Measurements from ENCODE around the gene DPP7. TPM values are rescaled to one million over a fixed set of nuclear protein-coding genes. Genes with fewer than 3 reads are reported as not detected.

DPP7 gene
- total and polyA plus RNA-seq, 12 donors: 91.4 to 677 (median 125) TPM

DNA sequence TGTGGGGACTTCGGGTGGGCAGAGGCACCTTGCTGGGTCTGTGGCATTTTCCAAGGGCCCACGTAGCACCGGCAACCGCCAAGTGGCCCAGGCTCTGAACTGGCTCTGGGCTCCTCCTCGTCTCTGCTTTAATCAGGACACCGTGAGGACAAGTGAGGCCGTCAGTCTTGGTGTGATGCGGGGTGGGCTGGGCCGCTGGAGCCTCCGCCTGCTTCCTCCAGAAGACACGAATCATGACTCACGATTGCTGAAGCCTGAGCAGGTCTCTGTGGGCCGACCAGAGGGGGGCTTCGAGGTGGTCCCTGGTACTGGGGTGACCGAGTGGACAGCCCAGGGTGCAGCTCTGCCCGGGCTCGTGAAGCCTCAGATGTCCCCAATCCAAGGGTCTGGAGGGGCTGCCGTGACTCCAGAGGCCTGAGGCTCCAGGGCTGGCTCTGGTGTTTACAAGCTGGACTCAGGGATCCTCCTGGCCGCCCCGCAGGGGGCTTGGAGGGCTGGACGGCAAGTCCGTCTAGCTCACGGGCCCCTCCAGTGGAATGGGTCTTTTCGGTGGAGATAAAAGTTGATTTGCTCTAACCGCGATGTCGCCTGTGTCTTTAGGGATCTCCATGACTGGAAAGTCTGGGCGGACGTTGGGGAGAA, 5.8 kb downstream of the DPP7 start:
- H3K27me3 ChIP-seq: no peaks in the 10 kb centered on the region
- intact Hi-C loops (cut with DNase I): no loop called here
- ATAC-seq: no peak
- no peak for DNase-seq
- TF ChIP-seq, protein P1, sequence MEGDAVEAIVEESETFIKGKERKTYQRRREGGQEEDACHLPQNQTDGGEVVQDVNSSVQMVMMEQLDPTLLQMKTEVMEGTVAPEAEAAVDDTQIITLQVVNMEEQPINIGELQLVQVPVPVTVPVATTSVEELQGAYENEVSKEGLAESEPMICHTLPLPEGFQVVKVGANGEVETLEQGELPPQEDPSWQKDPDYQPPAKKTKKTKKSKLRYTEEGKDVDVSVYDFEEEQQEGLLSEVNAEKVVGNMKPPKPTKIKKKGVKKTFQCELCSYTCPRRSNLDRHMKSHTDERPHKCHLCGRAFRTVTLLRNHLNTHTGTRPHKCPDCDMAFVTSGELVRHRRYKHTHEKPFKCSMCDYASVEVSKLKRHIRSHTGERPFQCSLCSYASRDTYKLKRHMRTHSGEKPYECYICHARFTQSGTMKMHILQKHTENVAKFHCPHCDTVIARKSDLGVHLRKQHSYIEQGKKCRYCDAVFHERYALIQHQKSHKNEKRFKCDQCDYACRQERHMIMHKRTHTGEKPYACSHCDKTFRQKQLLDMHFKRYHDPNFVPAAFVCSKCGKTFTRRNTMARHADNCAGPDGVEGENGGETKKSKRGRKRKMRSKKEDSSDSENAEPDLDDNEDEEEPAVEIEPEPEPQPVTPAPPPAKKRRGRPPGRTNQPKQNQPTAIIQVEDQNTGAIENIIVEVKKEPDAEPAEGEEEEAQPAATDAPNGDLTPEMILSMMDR (IDR thresholded peaks at IDR 0.05): no peak
- no peak overlapping the region for H3K4me3 ChIP-seq
- WGBS, 2 donors: 90 to 91% methylated on average over 29 of the region's 29 CpGs
- no peak overlapping the region for H3K27ac ChIP-seq
- H3K4me1 ChIP-seq: peaks cover 0 to 8% (median 0%) of the 10 kb centered on the region in 9 donors
- no peaks in the 10 kb centered on the region for H3K9me3 ChIP-seq
- peaks cover 0 to 94% (median 56%) of the 10 kb centered on the region in 9 donors for H3K36me3 ChIP-seq

GRCh38 chr9:137107982-137108381, 6.6 kb downstream of the DPP7 start:
- H3K4me3 ChIP-seq: no peak overlapping the region
- 95 to 97% methylated on average over 17 of the region's 17 CpGs for WGBS, 2 donors
- ATAC-seq (no peak), DNase-seq (no peak)
- peaks cover 0 to 98% (median 61%) of the 10 kb centered on the region in 9 donors for H3K36me3 ChIP-seq
- intact Hi-C loops (cut with DNase I): no loop called here
- H3K4me1 ChIP-seq: peaks cover 0 to under 1% (median 0%) of the 10 kb centered on the region in 9 donors
- no peaks in the 10 kb centered on the region for H3K27me3 ChIP-seq
- TF ChIP-seq, protein P1 (IDR thresholded peaks at IDR 0.05): no peak
- no peak overlapping the region for H3K27ac ChIP-seq
- no peaks in the 10 kb centered on the region for H3K9me3 ChIP-seq

GRCh38 chr9:137107312-137107921, 7.1 kb downstream of the DPP7 start:
- Histone ChIP-seq H3K36me3 (peaks cover 0 to 97% (median 57%) of the 10 kb centered on the region in 9 donors), H3K27ac (no peak overlapping the region), H3K9me3 (no peaks in the 10 kb centered on the region), H3K4me3 (no peak overlapping the region), H3K4me1 (no peaks in the 10 kb centered on the region), H3K27me3 (no peaks in the 10 kb centered on the region)
- TF ChIP-seq, protein P1 (IDR thresholded peaks at IDR 0.05): no peak
- intact Hi-C loops (cut with DNase I): no loop called here
- ATAC-seq (no peak), DNase-seq (no peak)
- WGBS, 2 donors: 95% methylated on average over 27 of the region's 27 CpGs

DNA sequence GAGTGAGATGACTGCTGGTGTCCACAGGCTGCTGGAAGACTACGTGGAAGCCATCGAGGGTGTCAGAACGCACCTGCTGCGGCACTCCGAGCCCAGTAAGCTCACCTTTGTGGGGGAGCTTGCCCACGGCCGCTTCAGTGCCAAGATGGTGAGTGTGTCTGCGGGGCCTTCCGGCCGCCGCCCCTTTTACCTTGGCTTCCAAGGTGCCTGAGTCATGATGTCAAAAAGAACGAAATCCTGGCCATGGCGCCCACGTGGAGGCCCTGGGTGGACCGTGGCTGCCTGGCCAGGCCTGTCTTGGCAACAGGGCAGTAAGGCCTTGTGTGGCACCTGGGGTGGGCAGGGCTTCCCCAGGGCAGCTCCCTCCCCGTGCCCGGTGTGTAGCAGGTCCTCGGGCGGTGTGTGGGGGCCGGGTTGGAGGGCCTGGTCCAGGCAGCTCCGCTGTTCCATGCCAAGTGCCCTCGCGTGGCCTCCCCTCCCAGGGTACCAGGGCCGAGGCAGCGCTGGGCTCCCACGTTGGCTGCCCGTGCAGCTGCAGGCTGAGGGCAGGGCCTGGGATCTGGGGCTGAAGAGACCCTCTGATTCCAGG, 7.8 kb downstream of the DPP7 start:
- H3K36me3 ChIP-seq: peaks cover 0 to 95% (median 52%) of the 10 kb centered on the region in 9 donors
- H3K27ac ChIP-seq: no peak overlapping the region
- ATAC-seq: peak in 1 of 8 donors; percentile 6
- no peaks in the 10 kb centered on the region for H3K4me1 ChIP-seq
- H3K27me3 ChIP-seq: no peaks in the 10 kb centered on the region
- no peak overlapping the region for H3K4me3 ChIP-seq
- H3K9me3 ChIP-seq: no peaks in the 10 kb centered on the region
- DNase-seq: no peak
- intact Hi-C loops (cut with DNase I): no loop called here
- 92 to 95% methylated on average over 27 of the region's 27 CpGs for WGBS, 2 donors
- TF ChIP-seq, protein P1 (IDR thresholded peaks at IDR 0.05): no peak

All from heart right ventricle (tissue), 16 donors.